ENCODE data around the gene CAMTA2.

The CAMTA2 gene

DNA sequence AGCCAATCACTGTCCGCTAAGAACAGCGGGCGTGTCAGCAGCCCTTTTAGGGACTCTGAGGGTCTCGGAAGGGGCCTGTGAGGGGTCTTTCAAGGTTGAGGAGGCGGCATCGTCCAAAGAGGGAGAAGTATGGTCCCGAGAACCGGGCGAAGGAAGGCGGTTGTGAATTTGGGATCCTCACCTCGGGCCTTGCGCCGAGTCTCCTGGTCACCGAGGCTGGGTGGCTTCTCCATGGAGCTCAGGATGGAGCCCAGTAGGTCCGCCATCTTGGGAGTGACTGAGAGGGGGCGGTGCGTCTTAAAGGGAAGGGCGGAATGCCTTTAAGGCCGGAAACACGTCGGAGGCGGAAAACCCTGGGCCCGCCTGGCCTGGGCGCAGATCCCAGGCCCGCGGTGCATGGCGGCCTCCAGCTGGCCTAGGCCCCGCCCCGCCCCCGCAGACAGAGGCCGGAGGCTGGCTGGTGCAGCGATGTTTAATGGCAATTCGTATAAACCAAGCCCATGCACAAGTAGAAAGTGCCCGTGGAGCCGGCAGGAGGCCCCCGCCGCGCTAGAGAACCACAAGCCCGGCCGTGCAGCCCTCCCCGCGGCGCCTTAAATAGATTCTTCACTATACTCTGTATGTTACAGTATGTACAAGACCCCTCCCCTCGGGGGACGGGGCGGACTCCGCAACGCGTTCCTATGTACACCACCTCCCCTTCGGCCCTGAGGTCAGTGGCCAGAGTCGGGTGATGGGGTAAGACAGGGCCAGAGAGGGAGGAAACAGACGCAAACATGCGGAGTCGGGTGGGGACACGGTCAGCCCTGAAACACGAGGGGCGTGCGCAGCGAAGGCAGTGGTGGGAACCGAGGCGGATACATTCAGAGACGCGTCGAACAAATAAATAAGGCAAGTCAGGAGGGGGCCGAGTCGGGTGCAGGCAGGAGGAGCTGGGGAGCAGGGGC lies 19.7 kb downstream of the CAMTA2 start, which contains the start of gene SPAG7:
Gene SPAG7 (minus strand): TSS at position 279 of the 947 bp plus-strand sequence. CDS start 13 bp downstream, at position 266.
- TF ChIP-seq, protein P1, sequence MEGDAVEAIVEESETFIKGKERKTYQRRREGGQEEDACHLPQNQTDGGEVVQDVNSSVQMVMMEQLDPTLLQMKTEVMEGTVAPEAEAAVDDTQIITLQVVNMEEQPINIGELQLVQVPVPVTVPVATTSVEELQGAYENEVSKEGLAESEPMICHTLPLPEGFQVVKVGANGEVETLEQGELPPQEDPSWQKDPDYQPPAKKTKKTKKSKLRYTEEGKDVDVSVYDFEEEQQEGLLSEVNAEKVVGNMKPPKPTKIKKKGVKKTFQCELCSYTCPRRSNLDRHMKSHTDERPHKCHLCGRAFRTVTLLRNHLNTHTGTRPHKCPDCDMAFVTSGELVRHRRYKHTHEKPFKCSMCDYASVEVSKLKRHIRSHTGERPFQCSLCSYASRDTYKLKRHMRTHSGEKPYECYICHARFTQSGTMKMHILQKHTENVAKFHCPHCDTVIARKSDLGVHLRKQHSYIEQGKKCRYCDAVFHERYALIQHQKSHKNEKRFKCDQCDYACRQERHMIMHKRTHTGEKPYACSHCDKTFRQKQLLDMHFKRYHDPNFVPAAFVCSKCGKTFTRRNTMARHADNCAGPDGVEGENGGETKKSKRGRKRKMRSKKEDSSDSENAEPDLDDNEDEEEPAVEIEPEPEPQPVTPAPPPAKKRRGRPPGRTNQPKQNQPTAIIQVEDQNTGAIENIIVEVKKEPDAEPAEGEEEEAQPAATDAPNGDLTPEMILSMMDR (IDR thresholded peaks at IDR 0.05; ENCODE audit: low read depth, low read length), result no peak
- peak; percentile 97 for DNase-seq (ENCODE audit: extremely low read depth, low read depth)

DNA sequence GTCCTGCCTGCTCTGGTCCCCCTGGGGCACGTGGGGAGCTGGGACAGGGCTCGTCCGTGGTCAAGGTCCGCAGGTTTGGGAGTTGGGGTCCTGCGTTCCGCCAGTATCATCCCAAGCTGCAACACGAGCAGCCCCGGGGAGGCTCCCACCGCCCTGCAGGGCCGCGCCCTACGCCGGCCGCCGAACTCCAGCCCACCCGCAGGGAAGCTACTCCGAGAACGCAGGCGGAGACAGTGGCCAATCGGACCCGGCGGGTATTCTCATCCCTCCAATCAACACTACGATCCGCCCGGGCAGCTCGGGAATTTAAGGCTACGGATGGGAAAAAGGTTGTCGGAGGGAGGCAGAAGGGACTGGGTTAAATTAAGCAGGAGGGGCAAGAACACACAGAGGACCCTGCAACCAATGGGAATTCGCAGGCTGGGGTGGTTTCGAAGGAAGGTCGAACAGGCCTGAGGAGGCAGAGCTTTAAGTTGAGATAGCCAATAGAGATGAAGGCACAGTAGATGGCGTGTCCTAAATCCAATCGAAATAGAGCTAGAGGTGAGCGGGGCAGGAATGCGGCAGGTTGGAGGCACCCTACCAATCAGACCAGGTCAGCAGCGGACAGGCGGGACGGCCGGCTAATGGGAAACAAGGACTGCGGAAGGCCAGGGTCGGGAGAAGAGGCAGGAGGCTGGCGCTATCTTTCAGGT lies 20.5 kb downstream of the CAMTA2 start:
- TF ChIP-seq, protein P1 (IDR thresholded peaks at IDR 0.05; ENCODE audit: low read depth, low read length), result no peak
- DNase-seq (ENCODE audit: extremely low read depth, low read depth), result peak; percentile 99

DNA sequence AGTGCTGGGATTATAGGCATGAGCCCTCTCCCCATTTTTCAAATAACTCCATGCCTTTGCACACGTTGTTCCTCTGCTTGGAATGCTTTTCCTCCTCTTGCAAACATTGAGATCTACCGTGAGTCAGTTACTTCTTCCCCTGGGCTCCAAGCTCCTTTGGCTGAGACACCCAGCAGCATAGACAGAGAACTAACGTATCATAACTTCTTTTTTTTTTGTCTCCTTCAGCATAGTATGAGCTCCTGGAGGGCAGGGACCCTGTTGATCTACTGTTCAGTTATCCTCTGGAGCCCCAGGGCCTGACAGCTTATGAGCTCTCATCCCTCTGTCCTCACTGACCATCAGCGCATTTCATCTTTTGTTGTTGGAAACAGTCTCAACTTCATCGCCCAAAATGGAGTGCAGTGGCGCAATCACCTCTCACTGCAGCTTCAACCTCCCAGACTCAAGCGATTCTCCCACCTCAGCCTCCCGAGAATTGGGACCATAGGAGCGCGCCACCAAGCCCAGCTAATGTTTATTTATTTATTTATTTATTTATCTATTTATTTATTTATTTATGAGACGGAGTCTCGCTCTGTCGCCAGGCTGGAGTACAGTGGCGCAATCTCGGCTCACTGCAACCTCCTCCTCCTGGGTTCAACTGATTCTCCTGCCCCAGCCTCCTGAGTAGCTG lies 22.0 kb downstream of the CAMTA2 start:
- TF ChIP-seq, protein P1 (IDR thresholded peaks at IDR 0.05; ENCODE audit: low read depth, low read length), result no peak

DNA sequence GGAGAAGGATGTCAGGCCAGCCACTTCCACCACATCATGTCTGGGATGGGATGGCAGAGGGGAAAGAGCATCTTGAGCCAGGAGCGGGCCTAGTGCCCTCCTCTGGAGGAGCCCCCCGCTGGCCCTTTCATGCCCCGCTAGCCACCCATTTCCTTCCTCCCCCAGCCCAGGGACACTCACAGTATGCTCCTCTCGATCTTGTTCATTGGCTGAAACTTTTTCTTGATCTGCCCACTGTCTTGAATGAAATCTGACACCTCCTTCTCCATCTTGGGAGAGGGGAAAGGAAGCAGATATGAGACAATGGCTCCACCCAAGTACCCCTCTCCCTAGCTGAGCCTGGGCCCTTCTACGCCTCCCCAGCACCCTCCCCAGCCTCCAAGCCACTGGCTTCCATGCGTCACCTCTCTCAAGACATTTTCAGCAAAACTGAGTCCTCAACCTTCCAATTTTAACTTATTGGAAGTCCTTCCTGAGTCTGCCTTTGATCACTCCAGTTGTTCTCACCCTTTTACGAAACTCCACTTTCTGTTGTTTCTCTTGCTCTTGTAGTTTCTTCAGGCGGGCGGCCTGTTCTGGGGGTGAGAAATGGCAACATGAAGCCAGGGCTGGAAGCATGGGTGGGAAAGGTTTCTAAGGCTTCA lies 27.1 kb downstream of the CAMTA2 start:
- no peak for DNase-seq (ENCODE audit: extremely low read depth, low read depth)
- TF ChIP-seq, protein P1 (IDR thresholded peaks at IDR 0.05; ENCODE audit: low read depth, low read length), result no peak

More for the DNA sequence above, 22.0 kb downstream of the CAMTA2 start:
- no peak for DNase-seq (ENCODE audit: extremely low read depth, low read depth)

DNA sequence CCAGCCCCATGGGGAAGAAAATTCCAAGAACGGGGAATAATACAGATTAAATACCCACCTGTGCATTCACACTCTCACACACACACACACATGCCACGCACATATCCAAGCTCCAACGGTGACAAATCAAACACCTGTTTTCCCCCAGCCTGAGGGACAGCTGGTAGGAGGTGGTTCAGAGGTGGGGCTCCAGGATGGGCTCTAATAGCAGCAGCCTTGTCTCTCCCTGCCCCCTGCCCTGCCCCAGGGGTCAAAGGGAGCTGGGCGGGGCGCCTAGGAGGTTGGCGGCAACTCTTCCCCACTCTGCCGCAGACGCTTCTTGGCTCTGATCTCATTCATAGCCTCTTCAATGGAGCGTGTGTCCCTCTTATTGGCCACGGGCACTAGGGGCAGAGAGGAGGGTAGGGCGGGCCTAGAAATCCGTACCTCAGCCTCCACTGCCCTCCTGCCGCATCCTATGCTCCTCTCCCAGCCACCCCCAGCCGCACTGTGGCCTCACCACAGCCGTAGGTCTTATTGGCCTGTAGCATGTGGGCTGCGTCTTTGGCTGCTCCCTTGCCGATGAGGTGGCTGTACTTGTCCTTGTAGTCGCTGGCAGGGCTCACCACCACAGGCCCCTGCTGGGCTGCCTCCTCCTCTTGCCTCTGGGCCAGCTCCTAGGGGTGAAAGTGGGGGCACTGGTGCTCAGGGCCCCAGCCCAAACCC lies 28.1 kb downstream of the CAMTA2 start:
- TF ChIP-seq, protein P1 (IDR thresholded peaks at IDR 0.05; ENCODE audit: low read depth, low read length), result no peak
- DNase-seq (ENCODE audit: extremely low read depth, low read depth), result no peak

DNA sequence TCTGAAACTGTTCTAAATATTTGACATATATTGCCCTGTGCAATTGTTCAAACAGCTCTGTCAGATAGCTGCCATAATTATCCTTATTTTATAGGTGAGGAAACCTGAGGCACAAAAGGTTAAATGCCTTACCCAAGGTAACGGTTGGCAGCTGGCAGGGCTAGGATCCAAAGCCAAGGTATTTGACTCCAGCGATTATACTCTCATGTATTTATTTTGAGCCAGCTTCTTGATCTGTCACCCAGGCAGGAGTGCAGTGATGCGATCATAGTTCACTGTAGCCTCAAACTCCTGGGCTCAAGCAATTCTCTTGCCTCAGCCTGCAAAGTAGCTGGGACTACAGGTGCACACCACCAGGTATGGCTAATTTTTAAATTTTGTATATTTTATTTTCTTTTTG lies 29.4 kb downstream of the CAMTA2 start:
- TF ChIP-seq, protein P1 (IDR thresholded peaks at IDR 0.05; ENCODE audit: low read depth, low read length), result no peak
- no peak for DNase-seq (ENCODE audit: extremely low read depth, low read depth)

Data from AG09319 (cell line).